ENCODE data around the gene S100A7. TPM values are rescaled to one million over a fixed set of nuclear protein-coding genes. Genes with fewer than 3 reads are reported as not detected.
"Not testable (repeated sequence)": the region's sequence is repeated elsewhere in the genome, so short reads cannot be mapped to it uniquely, and the experiment has no call there.

S100A7 gene
- total and polyA plus RNA-seq, 5 donors = not detected

DNA sequence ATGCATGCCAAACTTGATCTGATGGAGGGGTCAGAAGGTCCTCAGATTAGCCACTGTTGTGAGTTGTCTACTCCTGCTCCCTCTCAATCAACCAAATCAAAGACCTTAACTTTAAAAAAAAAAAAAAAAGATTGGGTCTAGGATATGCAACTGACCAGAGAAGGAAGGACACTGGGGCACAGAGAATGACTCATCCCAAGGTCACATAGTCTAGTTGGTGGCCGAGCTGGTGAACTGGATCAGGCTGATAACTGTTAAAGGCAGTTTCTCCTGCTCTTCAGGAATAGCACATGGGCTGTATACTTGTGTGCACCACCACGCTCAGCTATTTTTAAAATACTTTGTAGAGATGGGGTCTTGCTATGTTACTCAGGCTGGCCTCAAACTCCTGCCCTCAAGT, 14.8 kb upstream of the S100A7 start:
- WGBS = 78% methylated on average over 2 of the region's 2 CpGs
- no peak overlapping the region for H3K27ac ChIP-seq (ENCODE audit: low read length)
- H3K4me3 ChIP-seq (ENCODE audit: low read length) = no peak overlapping the region
- ATAC-seq (no peak), DNase-seq (no peak)
- H3K4me1 ChIP-seq (ENCODE audit: control insufficient read depth, insufficient read depth, low read length) = no peaks in the 10 kb centered on the region
- peaks cover 3% of the 10 kb centered on the region for H3K9me3 ChIP-seq (ENCODE audit: control insufficient read depth, low read length)
- H3K27me3 ChIP-seq (ENCODE audit: control insufficient read depth, insufficient read depth) = no peaks in the 10 kb centered on the region
- intact Hi-C loops (cut with DNase I) = no loop called here

DNA sequence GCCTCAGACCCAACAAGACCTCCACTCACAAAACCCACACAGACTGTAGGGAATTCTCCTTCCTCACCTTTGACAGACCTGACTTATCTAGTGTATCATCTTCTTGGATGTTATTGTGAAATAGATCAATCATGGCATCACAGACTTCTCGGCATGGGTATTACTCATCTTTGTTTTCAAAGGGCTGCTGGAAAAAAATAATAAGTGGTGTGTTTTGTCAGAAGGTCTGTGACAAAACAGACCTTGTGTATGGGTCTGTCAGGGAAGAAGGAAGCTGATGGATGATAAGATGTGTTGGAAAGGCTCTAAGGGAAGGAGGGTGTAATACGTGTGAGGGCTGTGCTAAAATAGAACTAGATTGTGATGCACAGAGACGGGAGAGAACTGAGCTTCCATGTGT, 13.9 kb upstream of the S100A7 start:
- WGBS = 57% methylated on average over 3 of the region's 3 CpGs
- no peaks in the 10 kb centered on the region for H3K27me3 ChIP-seq (ENCODE audit: control insufficient read depth, insufficient read depth)
- no peaks in the 10 kb centered on the region for H3K4me1 ChIP-seq (ENCODE audit: control insufficient read depth, insufficient read depth, low read length)
- no peak for DNase-seq
- no peak for ATAC-seq
- no peak overlapping the region for H3K4me3 ChIP-seq (ENCODE audit: low read length)
- intact Hi-C loops (cut with DNase I) = no loop called here
- no peak overlapping the region for H3K27ac ChIP-seq (ENCODE audit: low read length)
- H3K9me3 ChIP-seq (ENCODE audit: control insufficient read depth, low read length) = peaks cover 3% of the 10 kb centered on the region

DNA sequence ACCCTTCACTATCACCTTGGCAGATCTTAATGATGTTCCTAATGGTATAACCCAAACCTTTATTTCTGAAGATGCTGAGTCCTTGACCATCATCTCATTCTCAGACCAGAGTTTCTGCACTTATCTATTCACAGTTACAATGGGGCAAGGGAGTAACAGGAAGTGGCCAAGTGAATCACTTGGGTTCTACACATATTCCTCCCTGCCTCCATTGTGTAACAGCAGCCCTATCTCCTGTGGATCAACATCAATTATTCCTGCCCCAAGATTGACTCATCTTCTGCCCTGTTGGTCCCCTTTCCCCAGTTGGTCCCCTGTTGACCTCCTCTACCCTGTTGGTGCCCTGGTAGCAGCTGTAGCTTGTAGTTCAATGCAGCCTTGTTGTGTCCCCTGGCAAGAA, 10.3 kb upstream of the S100A7 start:
- Histone ChIP-seq H3K4me3 (ENCODE audit: low read length) (no peak overlapping the region), H3K27me3 (ENCODE audit: control insufficient read depth, insufficient read depth) (no peaks in the 10 kb centered on the region), H3K4me1 (ENCODE audit: control insufficient read depth, insufficient read depth, low read length) (no peaks in the 10 kb centered on the region), H3K27ac (ENCODE audit: low read length) (no peak overlapping the region), H3K9me3 (ENCODE audit: control insufficient read depth, low read length) (peaks cover 3% of the 10 kb centered on the region)
- DNase-seq = no peak
- no peak for ATAC-seq
- intact Hi-C loops (cut with DNase I) = no loop called here

DNA sequence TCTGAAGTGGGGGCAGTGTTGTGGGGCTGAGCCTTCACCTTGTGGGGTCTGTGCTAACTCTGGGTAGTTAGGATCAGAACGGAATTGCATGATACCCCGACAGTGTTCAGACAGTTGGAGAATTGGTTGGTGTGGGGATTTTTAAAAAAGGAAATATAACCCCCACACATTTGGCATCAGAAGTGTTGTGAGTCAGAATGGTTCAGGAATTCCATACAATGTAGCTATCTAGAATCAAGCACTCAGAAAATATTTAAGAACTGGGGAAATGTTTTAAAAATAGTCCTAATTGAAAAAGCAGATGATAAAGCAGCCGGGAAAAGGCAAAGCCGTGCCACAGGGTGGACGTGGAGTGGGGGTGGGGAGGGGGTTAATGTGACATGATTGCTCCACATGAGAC, 6.5 kb upstream of the S100A7 start:
- WGBS = 27% methylated on average over 5 of the region's 5 CpGs
- Histone ChIP-seq H3K27me3 (ENCODE audit: control insufficient read depth, insufficient read depth) (no peaks in the 10 kb centered on the region), H3K9me3 (ENCODE audit: control insufficient read depth, low read length) (peaks cover 3% of the 10 kb centered on the region), H3K4me1 (ENCODE audit: control insufficient read depth, insufficient read depth, low read length) (no peaks in the 10 kb centered on the region), H3K4me3 (ENCODE audit: low read length) (no peak overlapping the region), H3K27ac (ENCODE audit: low read length) (no peak overlapping the region)
- intact Hi-C loops (cut with DNase I) = no loop called here
- DNase-seq = no peak
- no peak for ATAC-seq

DNA sequence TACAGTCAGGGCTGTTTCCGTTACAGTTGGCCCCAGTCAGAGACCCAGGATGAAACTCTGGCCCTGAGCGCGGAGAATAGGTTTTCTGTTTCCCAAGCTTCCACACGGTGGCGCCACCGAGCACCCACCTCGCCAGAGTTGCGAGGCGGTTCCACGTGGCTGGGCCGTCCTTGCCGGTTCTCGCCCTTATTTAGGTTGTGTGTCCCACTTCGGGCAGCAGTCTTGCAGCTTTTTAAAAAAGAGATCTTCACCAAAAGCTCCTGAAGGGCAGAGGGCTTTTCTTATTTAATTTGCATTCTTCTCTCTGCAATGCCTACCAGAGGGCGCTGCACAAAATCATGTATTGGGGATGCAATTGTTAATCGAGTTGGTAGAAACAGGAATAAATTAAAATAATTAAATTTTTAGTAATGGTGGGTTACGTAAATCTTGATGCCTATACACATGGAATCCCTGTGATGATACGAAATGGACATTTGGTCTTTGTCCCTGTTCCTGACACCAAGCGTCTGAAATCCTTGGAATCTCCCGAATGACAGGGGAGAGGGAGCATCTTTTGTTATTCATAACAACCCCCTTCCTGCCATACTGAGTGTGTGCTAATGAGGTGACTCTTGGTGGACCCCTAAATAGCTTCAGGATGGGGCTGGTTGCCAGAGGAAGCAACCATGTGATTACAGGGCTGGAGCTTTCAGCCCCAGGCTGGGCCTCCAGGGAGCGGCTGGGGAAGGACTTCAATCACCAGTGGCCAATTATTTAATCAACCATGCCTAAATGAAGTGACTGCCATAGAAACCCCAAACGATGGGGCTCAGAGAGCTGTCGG, 5.6 kb upstream of the S100A7 start:
- WGBS = 18% methylated on average over 23 of the region's 23 CpGs
- Histone ChIP-seq H3K27me3 (ENCODE audit: control insufficient read depth, insufficient read depth) (no peaks in the 10 kb centered on the region), H3K4me3 (ENCODE audit: low read length) (no peak overlapping the region), H3K4me1 (ENCODE audit: control insufficient read depth, insufficient read depth, low read length) (no peaks in the 10 kb centered on the region), H3K9me3 (ENCODE audit: control insufficient read depth, low read length) (no peaks in the 10 kb centered on the region), H3K27ac (ENCODE audit: low read length) (no peak overlapping the region)
- peak; percentile 62 to 84 (median 76) for DNase-seq
- intact Hi-C loops (cut with DNase I) = no loop called here
- ATAC-seq = peak; percentile 60 to 81

DNA sequence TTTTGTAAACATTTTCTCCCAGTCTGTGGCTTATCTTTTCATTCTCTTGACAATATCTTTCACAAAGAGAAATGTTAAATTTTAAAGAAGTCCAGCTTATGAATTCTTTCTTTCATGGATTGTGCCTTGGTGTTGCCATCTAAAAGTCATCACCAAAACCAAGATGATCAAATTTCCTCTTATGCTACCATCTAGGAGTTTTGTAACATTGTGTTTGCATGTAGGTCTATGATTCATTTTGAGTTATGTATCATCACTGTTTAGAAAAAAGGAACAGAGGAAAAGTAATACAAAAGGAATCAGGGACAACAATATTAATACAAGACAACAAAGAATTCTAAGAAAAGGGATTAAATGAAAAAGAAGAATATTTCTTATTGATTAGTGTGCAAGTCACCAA, 2.3 kb upstream of the S100A7 start:
- ATAC-seq; DNase-seq; intact Hi-C loops (cut with DNase I); H3K4me1 ChIP-seq (ENCODE audit: control insufficient read depth, insufficient read depth, low read length); H3K27me3 ChIP-seq (ENCODE audit: control insufficient read depth, insufficient read depth); H3K4me3 ChIP-seq (ENCODE audit: low read length); H3K27ac ChIP-seq (ENCODE audit: low read length); H3K9me3 ChIP-seq (ENCODE audit: control insufficient read depth, low read length): not testable (repeated sequence)

DNA sequence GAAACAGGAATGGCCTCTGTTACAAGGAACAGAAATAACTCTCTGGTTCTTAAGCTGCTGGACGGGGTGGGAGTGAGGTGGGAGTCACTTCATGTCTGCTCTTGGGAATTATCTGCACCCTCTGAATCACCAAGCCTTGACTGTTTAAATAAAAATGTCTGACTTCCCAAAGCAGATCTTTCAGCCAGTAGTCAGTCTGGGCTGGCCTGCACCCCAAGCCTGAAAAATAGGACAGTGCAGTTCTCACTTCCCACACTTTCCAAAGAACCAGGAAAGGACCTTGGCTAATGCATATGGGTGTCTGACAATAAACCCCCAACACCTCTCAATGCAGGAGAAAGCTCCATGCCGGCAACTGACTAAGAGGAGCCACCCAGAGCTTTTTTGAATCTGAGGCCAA, 796 bp downstream of the S100A7 start:
- 74% methylated on average over 2 of the region's 2 CpGs for WGBS
- intact Hi-C loops (cut with DNase I) = no loop called here

DNA sequence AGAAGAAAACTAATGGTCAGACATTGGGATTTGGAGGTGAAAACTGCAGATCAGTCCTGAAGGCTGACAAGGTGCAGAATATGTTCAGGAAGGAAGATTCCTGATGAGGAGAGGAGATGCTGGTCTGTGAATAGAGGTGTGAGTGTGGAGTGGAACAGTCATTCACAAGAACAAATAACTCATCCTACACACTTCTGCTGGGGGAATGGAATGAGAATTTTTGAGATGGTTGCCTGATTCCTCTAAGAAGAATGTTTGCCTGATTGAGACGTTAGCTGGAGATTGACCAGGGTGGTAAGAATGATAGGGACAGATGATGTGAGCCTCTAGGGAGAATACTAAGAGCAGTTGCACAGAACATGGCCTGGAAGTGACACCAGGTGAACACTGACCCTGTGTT, 4.1 kb downstream of the S100A7 start:
- H3K9me3 ChIP-seq (ENCODE audit: control insufficient read depth, low read length) = no peaks in the 10 kb centered on the region
- H3K27me3 ChIP-seq (ENCODE audit: control insufficient read depth, insufficient read depth) = no peaks in the 10 kb centered on the region
- H3K4me1 ChIP-seq (ENCODE audit: control insufficient read depth, insufficient read depth, low read length) = no peaks in the 10 kb centered on the region
- ATAC-seq = no peak
- WGBS = 24% methylated on average over 1 of the region's 1 CpG
- no peak overlapping the region for H3K27ac ChIP-seq (ENCODE audit: low read length)
- no peak for DNase-seq
- intact Hi-C loops (cut with DNase I) = no loop called here
- H3K4me3 ChIP-seq (ENCODE audit: low read length) = no peak overlapping the region

More for the DNA sequence above, 796 bp downstream of the S100A7 start:
- Histone ChIP-seq H3K4me3 (ENCODE audit: low read length) (no peak overlapping the region), H3K27me3 (ENCODE audit: control insufficient read depth, insufficient read depth) (no peaks in the 10 kb centered on the region), H3K27ac (ENCODE audit: low read length) (no peak overlapping the region), H3K9me3 (ENCODE audit: control insufficient read depth, low read length) (no peaks in the 10 kb centered on the region), H3K4me1 (ENCODE audit: control insufficient read depth, insufficient read depth, low read length) (no peaks in the 10 kb centered on the region)
- no peak for DNase-seq
- no peak for ATAC-seq

DNA sequence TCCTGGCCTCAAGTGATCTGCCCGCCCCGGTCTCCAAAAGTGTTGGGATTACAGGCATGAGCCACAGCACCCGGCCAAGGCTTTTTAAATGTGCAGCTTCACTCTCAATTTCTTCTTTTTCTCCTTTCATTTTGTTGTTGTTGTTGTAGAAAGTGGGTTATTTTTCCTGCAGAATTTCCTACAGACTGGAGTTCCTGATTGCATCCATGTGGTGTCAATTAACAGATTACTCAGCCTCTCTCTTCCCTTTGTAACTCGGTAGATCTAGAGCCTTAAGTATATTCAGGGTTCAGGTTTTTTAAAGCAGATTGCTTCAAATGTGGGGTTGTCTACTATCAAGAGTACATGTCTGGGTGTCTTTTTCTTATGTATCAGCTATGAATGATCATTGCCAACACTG, 11.6 kb downstream of the S100A7 start:
- intact Hi-C loops (cut with DNase I); H3K27ac ChIP-seq (ENCODE audit: low read length); H3K4me3 ChIP-seq (ENCODE audit: low read length); DNase-seq; ATAC-seq; H3K4me1 ChIP-seq (ENCODE audit: control insufficient read depth, insufficient read depth, low read length); H3K27me3 ChIP-seq (ENCODE audit: control insufficient read depth, insufficient read depth); H3K9me3 ChIP-seq (ENCODE audit: control insufficient read depth, low read length): not testable (repeated sequence)
- WGBS = 81% methylated on average over 4 of the region's 4 CpGs

DNA sequence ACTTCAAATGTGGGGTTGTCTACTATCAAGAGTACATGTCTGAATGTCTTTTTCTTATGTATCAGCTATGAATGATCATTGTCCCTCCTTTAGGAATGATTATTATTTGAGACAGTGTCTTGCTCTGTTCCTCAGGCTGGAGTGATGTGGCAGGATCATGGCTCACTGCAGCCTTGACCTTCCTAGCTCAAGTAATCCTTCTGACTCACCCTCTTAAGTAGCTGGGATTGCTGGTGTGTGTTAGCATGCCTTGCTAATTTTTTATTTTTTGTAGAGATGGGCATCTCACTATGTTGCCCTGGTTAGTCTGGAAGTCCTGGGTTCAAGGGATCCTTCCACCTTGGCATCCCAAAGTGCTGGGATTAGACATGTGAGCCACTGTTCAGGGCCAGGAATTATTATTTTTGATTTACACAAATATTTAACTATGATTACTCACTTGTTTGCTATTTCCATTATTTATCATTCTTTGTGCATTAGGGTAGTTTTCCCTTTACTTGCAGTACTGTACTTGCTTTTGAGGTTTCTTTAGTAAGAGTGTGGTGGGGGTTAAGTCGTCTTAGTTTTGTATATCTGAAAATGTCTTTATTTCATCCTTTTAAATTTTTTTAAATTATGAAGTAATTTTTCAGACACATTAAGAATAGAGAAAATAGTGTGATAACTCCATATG, 12.8 kb downstream of the S100A7 start:
- Histone ChIP-seq H3K4me3 (ENCODE audit: low read length) (no peak overlapping the region), H3K9me3 (ENCODE audit: control insufficient read depth, low read length) (peaks cover 3% of the 10 kb centered on the region), H3K4me1 (ENCODE audit: control insufficient read depth, insufficient read depth, low read length) (no peaks in the 10 kb centered on the region), H3K27me3 (ENCODE audit: control insufficient read depth, insufficient read depth) (no peaks in the 10 kb centered on the region), H3K27ac (ENCODE audit: low read length) (no peak overlapping the region)
- DNase-seq (no peak), ATAC-seq (no peak)
- intact Hi-C loops (cut with DNase I) = no loop called here
- WGBS = 79% methylated on average over 1 of the region's 1 CpG

DNA sequence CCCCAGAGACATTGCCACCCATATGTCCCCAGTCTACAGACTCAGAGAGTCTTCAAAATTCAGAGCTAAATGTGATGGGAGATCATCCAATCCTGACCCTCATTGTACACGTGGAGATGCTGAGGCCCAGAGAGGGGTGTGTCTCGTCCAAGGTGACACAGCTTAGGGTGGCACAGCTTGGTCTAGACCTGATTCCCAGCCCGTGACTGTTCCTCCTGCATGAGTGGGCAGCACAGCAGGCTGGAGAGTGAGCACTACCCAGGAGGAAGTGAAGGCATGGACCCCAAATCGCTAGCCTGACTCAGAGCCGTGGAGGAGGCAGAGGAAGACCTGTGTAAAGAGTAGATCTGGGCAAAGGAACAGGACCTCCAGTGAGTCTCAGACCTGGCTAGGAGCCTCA, 16.4 kb downstream of the S100A7 start:
- no peaks in the 10 kb centered on the region for H3K27me3 ChIP-seq (ENCODE audit: control insufficient read depth, insufficient read depth)
- no peaks in the 10 kb centered on the region for H3K4me1 ChIP-seq (ENCODE audit: control insufficient read depth, insufficient read depth, low read length)
- 65% methylated on average over 5 of the region's 5 CpGs for WGBS
- DNase-seq = no peak
- intact Hi-C loops (cut with DNase I) = no loop called here
- no peak overlapping the region for H3K4me3 ChIP-seq (ENCODE audit: low read length)
- ATAC-seq = no peak
- peaks cover 3% of the 10 kb centered on the region for H3K9me3 ChIP-seq (ENCODE audit: control insufficient read depth, low read length)
- H3K27ac ChIP-seq (ENCODE audit: low read length) = no peak overlapping the region
